ENCODE results near the gene LGMN. TPM values are rescaled to one million over a fixed set of nuclear protein-coding genes. Genes with fewer than 3 reads are reported as not detected.

LGMN gene
- polyA plus RNA-seq, 1 donor from 2014 or later: 48.0 TPM

DNA sequence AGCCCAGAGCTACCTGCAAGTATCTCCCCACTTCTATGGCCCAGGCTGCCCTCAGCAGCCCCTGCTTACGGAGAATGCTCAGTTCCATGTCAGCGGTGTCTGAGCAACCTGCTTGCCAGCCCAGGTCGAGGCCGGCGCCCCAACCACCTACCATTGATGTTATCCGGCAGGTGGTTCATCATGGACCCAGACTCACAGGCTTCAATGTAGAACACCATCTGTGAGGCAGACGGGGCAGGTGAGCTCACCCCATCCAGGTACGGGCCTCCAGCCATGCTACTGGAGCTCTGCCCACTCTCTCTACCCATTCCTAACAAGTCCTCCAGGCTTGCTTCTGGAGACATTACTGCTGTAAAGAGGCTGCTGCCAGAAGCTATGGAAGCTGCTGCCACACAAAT is 35.8 kb downstream of the LGMN start:
- no peaks in the 10 kb centered on the region for H3F3A ChIP-seq (ENCODE audit: insufficient read depth, low read length, poor library complexity, severe bottlenecking)
- no peaks in the 10 kb centered on the region for H3K27me3 ChIP-seq (ENCODE audit: insufficient read depth, low read depth, low read length)
- H3K27ac ChIP-seq (ENCODE audit: low read length): no peak overlapping the region
- H3K4me2 ChIP-seq (ENCODE audit: low read length): no peak overlapping the region
- no peaks in the 10 kb centered on the region for H4K20me1 ChIP-seq (ENCODE audit: insufficient read depth)
- H3K4me3 ChIP-seq (ENCODE audit: low read length): no peak overlapping the region
- H3K36me3 ChIP-seq (ENCODE audit: insufficient read depth, low read length): no peaks in the 10 kb centered on the region
- no peaks in the 10 kb centered on the region for H3K9me2 ChIP-seq (ENCODE audit: insufficient read depth, low read length)
- H3K9ac ChIP-seq (ENCODE audit: low read length): no peak overlapping the region
- no peak overlapping the region for H2AFZ ChIP-seq (ENCODE audit: low read depth, low read length)
- TF ChIP-seq SMC3 (conservative IDR thresholded peaks at IDR 0.05; ENCODE audit: poor library complexity): no peak
- TF ChIP-seq, protein P1, sequence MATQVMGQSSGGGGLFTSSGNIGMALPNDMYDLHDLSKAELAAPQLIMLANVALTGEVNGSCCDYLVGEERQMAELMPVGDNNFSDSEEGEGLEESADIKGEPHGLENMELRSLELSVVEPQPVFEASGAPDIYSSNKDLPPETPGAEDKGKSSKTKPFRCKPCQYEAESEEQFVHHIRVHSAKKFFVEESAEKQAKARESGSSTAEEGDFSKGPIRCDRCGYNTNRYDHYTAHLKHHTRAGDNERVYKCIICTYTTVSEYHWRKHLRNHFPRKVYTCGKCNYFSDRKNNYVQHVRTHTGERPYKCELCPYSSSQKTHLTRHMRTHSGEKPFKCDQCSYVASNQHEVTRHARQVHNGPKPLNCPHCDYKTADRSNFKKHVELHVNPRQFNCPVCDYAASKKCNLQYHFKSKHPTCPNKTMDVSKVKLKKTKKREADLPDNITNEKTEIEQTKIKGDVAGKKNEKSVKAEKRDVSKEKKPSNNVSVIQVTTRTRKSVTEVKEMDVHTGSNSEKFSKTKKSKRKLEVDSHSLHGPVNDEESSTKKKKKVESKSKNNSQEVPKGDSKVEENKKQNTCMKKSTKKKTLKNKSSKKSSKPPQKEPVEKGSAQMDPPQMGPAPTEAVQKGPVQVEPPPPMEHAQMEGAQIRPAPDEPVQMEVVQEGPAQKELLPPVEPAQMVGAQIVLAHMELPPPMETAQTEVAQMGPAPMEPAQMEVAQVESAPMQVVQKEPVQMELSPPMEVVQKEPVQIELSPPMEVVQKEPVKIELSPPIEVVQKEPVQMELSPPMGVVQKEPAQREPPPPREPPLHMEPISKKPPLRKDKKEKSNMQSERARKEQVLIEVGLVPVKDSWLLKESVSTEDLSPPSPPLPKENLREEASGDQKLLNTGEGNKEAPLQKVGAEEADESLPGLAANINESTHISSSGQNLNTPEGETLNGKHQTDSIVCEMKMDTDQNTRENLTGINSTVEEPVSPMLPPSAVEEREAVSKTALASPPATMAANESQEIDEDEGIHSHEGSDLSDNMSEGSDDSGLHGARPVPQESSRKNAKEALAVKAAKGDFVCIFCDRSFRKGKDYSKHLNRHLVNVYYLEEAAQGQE (IDR thresholded peaks at IDR 0.05; ENCODE audit: borderline replicate concordance): no peak
- no peak for TF ChIP-seq POLR2AphosphoS5 (IDR thresholded peaks at IDR 0.05)
- TF ChIP-seq RAD21 (conservative IDR thresholded peaks at IDR 0.05): no peak
- no peak for TF ChIP-seq EZH2 (IDR thresholded peaks at IDR 0.05; ENCODE audit: borderline replicate concordance, insufficient read depth, low read length, poor library complexity, severe bottlenecking)
- TF ChIP-seq, protein P2, sequence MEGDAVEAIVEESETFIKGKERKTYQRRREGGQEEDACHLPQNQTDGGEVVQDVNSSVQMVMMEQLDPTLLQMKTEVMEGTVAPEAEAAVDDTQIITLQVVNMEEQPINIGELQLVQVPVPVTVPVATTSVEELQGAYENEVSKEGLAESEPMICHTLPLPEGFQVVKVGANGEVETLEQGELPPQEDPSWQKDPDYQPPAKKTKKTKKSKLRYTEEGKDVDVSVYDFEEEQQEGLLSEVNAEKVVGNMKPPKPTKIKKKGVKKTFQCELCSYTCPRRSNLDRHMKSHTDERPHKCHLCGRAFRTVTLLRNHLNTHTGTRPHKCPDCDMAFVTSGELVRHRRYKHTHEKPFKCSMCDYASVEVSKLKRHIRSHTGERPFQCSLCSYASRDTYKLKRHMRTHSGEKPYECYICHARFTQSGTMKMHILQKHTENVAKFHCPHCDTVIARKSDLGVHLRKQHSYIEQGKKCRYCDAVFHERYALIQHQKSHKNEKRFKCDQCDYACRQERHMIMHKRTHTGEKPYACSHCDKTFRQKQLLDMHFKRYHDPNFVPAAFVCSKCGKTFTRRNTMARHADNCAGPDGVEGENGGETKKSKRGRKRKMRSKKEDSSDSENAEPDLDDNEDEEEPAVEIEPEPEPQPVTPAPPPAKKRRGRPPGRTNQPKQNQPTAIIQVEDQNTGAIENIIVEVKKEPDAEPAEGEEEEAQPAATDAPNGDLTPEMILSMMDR (IDR thresholded peaks at IDR 0.05; ENCODE audit: poor library complexity, severe bottlenecking): no peak
- TF ChIP-seq EP300 (conservative IDR thresholded peaks at IDR 0.05; ENCODE audit: poor library complexity, severe bottlenecking): no peak
- no peak for TF ChIP-seq MXI1 (conservative IDR thresholded peaks at IDR 0.05; ENCODE audit: poor library complexity, severe bottlenecking)
- TF ChIP-seq TAF1 (IDR thresholded peaks at IDR 0.05; ENCODE audit: low read depth): no peak
- H3K9me3 ChIP-seq (ENCODE audit: low read length): no peaks in the 10 kb centered on the region
- no peaks in the 10 kb centered on the region for H3K79me2 ChIP-seq (replicated peaks; ENCODE audit: insufficient read depth, low read length)

DNA sequence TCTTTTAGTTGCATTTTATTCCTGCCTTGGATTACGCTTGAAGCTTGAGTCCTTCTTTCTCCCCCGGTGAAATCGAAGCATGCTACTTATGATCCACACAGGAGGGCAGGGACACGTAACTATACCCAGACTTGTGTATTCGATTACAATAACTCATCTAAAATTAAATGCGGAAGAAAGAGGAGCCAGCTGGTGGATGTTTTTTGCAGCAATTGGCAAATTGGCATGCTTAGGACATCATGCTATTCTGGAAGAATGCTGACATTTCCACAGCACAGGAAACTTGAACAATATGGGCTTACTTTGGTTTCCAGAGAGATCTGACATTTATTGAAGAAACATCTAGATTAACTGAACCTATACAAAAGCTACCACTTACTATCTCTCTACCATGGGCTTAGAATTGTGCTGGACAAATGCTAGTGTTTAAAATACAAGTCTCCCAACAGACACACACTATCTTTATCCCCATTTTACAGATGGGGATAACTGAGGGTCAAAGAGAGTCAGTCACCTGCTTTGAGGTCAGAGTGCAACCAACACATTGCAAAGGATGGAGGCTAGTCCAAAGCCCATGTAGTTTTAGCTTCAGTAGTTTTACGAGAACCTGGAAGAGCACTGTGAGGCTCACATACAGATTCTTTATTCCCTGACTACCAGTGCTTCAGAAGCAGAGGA is 36.3 kb downstream of the LGMN start:
- Histone ChIP-seq H3K36me3 (ENCODE audit: insufficient read depth, low read length) (no peaks in the 10 kb centered on the region), H3K27me3 (ENCODE audit: insufficient read depth, low read depth, low read length) (no peaks in the 10 kb centered on the region), H3K4me3 (ENCODE audit: low read length) (no peak overlapping the region), H4K20me1 (ENCODE audit: insufficient read depth) (no peaks in the 10 kb centered on the region), H3K79me2 (replicated peaks; ENCODE audit: insufficient read depth, low read length) (no peaks in the 10 kb centered on the region), H3K9ac (ENCODE audit: low read length) (no peak overlapping the region), H3K9me3 (ENCODE audit: low read length) (no peaks in the 10 kb centered on the region), H3K9me2 (ENCODE audit: insufficient read depth, low read length) (no peaks in the 10 kb centered on the region), H3F3A (ENCODE audit: insufficient read depth, low read length, poor library complexity, severe bottlenecking) (no peaks in the 10 kb centered on the region), H3K27ac (ENCODE audit: low read length) (no peak overlapping the region), H3K4me2 (ENCODE audit: low read length) (no peak overlapping the region), H2AFZ (ENCODE audit: low read depth, low read length) (no peak overlapping the region)
- no peak for TF ChIP-seq EZH2 (IDR thresholded peaks at IDR 0.05; ENCODE audit: borderline replicate concordance, insufficient read depth, low read length, poor library complexity, severe bottlenecking)
- no peak for TF ChIP-seq MXI1 (conservative IDR thresholded peaks at IDR 0.05; ENCODE audit: poor library complexity, severe bottlenecking)
- TF ChIP-seq SMC3 (conservative IDR thresholded peaks at IDR 0.05; ENCODE audit: poor library complexity): no peak
- TF ChIP-seq, protein P1 (IDR thresholded peaks at IDR 0.05; ENCODE audit: borderline replicate concordance): no peak
- no peak for TF ChIP-seq TAF1 (IDR thresholded peaks at IDR 0.05; ENCODE audit: low read depth)

Data from neural cell (in vitro differentiated cells).